ENCODE results near the gene MSLN. TPM values are rescaled to one million over a fixed set of nuclear protein-coding genes. Genes with fewer than 3 reads are reported as not detected.
"Not testable (repeated sequence)": the region's sequence is repeated elsewhere in the genome, so short reads cannot be mapped to it uniquely, and the experiment has no call there.

Gene MSLN
- not detected in 2 replicates for total RNA-seq

- Mint-ChIP-seq H3K27me3 (peaks cover 10% of the 10 kb centered on the region), H3K4me3 (no peak within 1 kb of the TSS)
- intact Hi-C loops (cut with micrococcal nuclease) = no loop called here
These were observed at the start of gene MSLN for GRCh38 chr16:760545-761343. Gene MSLN (plus strand): TSS chr16:760734. CDS start chr16:762681, 1,947 bp downstream.

GRCh38 chr16:711084-711483, 49.5 kb upstream of the MSLN start:
- Mint-ChIP-seq H3K4me1 (peaks cover 11% of the 10 kb centered on the region), H3K27ac (no peak overlapping the region), H3K4me3 (no peak overlapping the region), H3K27me3 (peaks cover 25% of the 10 kb centered on the region), H3K9me3 (no peaks in the 10 kb centered on the region), H3K36me3 (ENCODE audit: low read depth) (no peaks in the 10 kb centered on the region)
- ChIA-PET CTCF (interaction anchor here (1.2 kb wide), 1 partner anchor 74 kb away, joined by 6 read pairs; no protein-coding TSS in a partner anchor), POLR2A (interaction anchor here (2.0 kb wide), 1 partner anchor 10 kb away, joined by 4 read pairs; the partner anchor contains the start of gene ANTKMT)
- ATAC-seq (ENCODE audit: low read depth) (no peak), DNase-seq (no peak)
- intact Hi-C loops (cut with micrococcal nuclease) = loop anchor here (1.0 to 5.0 kb wide), 4 partner anchors 30 to 392 kb away; no protein-coding TSS in a partner anchor
- TF ChIP-seq, protein P1, sequence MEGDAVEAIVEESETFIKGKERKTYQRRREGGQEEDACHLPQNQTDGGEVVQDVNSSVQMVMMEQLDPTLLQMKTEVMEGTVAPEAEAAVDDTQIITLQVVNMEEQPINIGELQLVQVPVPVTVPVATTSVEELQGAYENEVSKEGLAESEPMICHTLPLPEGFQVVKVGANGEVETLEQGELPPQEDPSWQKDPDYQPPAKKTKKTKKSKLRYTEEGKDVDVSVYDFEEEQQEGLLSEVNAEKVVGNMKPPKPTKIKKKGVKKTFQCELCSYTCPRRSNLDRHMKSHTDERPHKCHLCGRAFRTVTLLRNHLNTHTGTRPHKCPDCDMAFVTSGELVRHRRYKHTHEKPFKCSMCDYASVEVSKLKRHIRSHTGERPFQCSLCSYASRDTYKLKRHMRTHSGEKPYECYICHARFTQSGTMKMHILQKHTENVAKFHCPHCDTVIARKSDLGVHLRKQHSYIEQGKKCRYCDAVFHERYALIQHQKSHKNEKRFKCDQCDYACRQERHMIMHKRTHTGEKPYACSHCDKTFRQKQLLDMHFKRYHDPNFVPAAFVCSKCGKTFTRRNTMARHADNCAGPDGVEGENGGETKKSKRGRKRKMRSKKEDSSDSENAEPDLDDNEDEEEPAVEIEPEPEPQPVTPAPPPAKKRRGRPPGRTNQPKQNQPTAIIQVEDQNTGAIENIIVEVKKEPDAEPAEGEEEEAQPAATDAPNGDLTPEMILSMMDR (IDR thresholded peaks at IDR 0.05) = no peak

More at GRCh38 chr16:760545-761343, at the start of gene MSLN:
- TF ChIP-seq, protein P1 (IDR thresholded peaks at IDR 0.05) = no peak
- Mint-ChIP-seq H3K27ac (no peak within 1 kb of the TSS), H3K4me1 (no peaks in the 10 kb centered on the region), H3K9me3 (no peaks in the 10 kb centered on the region), H3K36me3 (ENCODE audit: low read depth) (no peaks in the 10 kb centered on the region)
- DNase-seq (no peak), ATAC-seq (ENCODE audit: low read depth) (no peak)
- ChIA-PET CTCF (no interaction called here), POLR2A (no interaction called here)

DNA sequence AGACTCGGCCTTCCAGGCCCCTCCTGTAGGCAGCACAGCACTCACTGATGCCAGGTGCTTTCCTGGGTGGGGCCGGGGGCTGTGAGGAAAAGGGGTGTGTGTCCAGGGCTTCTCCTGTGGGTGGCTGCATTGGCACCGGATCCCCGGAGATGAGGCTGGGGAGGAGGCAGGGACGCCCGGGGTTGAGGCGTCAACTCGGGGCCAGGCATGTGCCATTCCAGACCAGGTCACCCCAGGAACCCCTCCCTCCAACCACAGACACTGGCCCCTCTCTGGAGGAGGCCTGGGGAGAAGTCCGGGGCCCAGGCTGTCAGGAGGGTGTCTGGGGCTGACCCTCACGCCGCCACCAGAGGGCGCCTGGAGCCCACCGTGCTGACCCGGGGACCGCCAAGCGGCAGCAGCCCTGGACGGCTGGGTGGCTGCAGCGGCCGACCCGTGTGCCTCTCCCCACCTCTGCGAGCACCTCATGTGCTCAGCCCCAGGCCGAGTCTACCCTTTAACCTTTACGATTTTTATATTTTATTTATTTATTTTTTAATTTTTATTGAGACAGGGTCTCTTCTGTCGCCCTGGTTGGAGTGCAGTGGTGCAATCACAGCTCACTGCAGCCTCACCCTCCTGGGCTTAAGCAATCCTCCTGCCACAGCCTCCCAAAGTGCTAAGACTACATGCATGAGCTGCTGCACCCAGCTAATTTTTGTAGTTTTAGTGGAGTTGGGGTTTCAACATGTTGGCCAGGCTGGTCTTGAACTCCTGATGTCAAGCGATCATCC, 48.8 kb upstream of the MSLN start:
- CTCF ChIA-PET = interaction anchor here (0.9 to 2.6 kb wide), 12 partner anchors 9 to 390 kb away, joined by 3 to 22 read pairs (median 4); partner anchors contain the start of genes ANTKMT, CCDC78, CHTF18 and CIAO3
- Mint-ChIP-seq H3K4me3 (no peak overlapping the region), H3K9me3 (no peaks in the 10 kb centered on the region), H3K36me3 (ENCODE audit: low read depth) (no peaks in the 10 kb centered on the region), H3K27me3 (peaks cover 25% of the 10 kb centered on the region), H3K27ac (no peak overlapping the region), H3K4me1 (peaks cover 10% of the 10 kb centered on the region)
- DNase-seq (peak; percentile 81), ATAC-seq (ENCODE audit: low read depth) (peak; percentile 71)
- intact Hi-C loops (cut with micrococcal nuclease) = loop anchor here (1.0 to 5.0 kb wide), 4 partner anchors 30 to 392 kb away; no protein-coding TSS in a partner anchor
- TF ChIP-seq, protein P1 (IDR thresholded peaks at IDR 0.05) = peak; percentile 69
- POLR2A ChIA-PET = interaction anchor here (0.7 to 2.0 kb wide), 2 partner anchors 9 kb away, joined by 3 to 4 read pairs; partner anchors contain the start of gene ANTKMT

DNA sequence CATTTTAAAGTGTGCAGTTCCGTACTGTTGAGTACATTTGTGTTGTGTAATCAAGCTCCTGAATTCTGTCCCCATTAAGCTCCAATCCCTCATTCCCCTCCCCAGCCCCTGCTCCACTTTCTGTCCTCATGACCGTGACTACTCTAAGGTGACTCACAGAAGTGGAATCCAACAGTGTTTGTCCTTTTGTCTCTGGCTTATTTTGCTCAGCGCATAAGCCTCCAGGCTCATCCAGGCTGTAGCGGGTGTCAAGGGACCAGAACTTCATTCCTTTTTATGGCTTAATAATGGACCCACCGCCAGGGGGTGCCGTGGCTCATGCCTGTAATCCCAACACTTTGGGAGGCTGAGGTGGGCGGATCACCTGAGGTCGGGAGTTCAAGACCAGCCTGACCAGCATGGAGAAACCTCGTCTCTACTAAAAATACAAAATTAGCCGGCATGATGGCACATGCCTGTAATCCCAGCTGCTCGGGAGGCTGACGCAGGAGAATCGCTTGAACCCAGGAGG, 47.7 kb upstream of the MSLN start:
- ATAC-seq (ENCODE audit: low read depth); H3K4me3 Mint-ChIP-seq; POLR2A ChIA-PET; H3K9me3 Mint-ChIP-seq; DNase-seq; H3K27ac Mint-ChIP-seq; H3K36me3 Mint-ChIP-seq (ENCODE audit: low read depth): not testable (repeated sequence)
- intact Hi-C loops (cut with micrococcal nuclease) = loop anchor here (5.0 kb wide), 1 partner anchor 165 kb away; no protein-coding TSS in a partner anchor
- peaks cover 10% of the 10 kb centered on the region for H3K4me1 Mint-ChIP-seq
- CTCF ChIA-PET = interaction anchor here (0.9 to 2.6 kb wide), 12 partner anchors 8 to 389 kb away, joined by 3 to 22 read pairs (median 4); partner anchors contain the start of genes ANTKMT, CCDC78, CHTF18 and CIAO3
- peaks cover 21% of the 10 kb centered on the region for H3K27me3 Mint-ChIP-seq

GRCh38 chr16:714079-714478, 46.5 kb upstream of the MSLN start:
- H3K27ac Mint-ChIP-seq = no peak overlapping the region
- POLR2A ChIA-PET = interaction anchor here (1.3 kb wide), 1 partner anchor 14 kb away, joined by 5 read pairs; no protein-coding TSS in a partner anchor
- ATAC-seq (ENCODE audit: low read depth) (no peak), DNase-seq (no peak)
- intact Hi-C loops (cut with micrococcal nuclease) = loop anchor here (1.0 to 5.0 kb wide), 2 partner anchors 74 to 163 kb away; partner anchors contain the start of genes CHTF18 and RPUSD1
- H3K4me3 Mint-ChIP-seq = peak overlapping the region; percentile 36
- peaks cover 10% of the 10 kb centered on the region for H3K27me3 Mint-ChIP-seq
- no peaks in the 10 kb centered on the region for H3K9me3 Mint-ChIP-seq
- H3K4me1 Mint-ChIP-seq = peaks cover 11% of the 10 kb centered on the region
- TF ChIP-seq, protein P1 (IDR thresholded peaks at IDR 0.05) = no peak
- no peaks in the 10 kb centered on the region for H3K36me3 Mint-ChIP-seq (ENCODE audit: low read depth)
- CTCF ChIA-PET = interaction anchor here (1.5 to 2.6 kb wide), 2 partner anchors 71 to 388 kb away, joined by 6 to 13 read pairs; no protein-coding TSS in a partner anchor

All from activated B cell treated with CpG ODN at 0.5 μM for 24 hours (primary cell).